CD4-positive, alpha-beta T cell treated with Interferon alpha-2 for 1 hour (primary cell): ENCODE results near the gene TSPAN32.
"Not testable (repeated sequence)": the region's sequence is repeated elsewhere in the genome, so short reads cannot be mapped to it uniquely, and the experiment has no call there.

Experiments used
- DNase-seq, 2 donors: peaks; one replicate each; pipeline ENCODE4 v3.0.0-alpha.2; 2020 to 2022

TSPAN32 gene

GRCh38 chr11:2343502-2343901 lies 41.7 kb downstream of the TSPAN32 start:
- DNase-seq, result no peak

GRCh38 chr11:2345050-2345449 lies 43.2 kb downstream of the TSPAN32 start:
- DNase-seq, result no peak

- DNase-seq, result no peak
These were observed 44.2 kb downstream of the TSPAN32 start for GRCh38 chr11:2346014-2346413.

- no peak for DNase-seq
These were observed 44.9 kb downstream of the TSPAN32 start for GRCh38 chr11:2346586-2347307.

GRCh38 chr11:2347308-2347830 lies 45.6 kb downstream of the TSPAN32 start:
- no peak for DNase-seq

GRCh38 chr11:2348986-2349385 lies 47.2 kb downstream of the TSPAN32 start:
- DNase-seq, result no peak

GRCh38 chr11:2351701-2352100 lies 49.9 kb downstream of the TSPAN32 start:
- no peak for DNase-seq

GRCh38 chr11:2352420-2352819 lies 50.6 kb downstream of the TSPAN32 start:
- no peak for DNase-seq

GRCh38 chr11:2355000-2355644 lies 53.3 kb downstream of the TSPAN32 start:
- DNase-seq, result no peak

- DNase-seq, result no peak
These were observed 55.4 kb downstream of the TSPAN32 start for GRCh38 chr11:2357246-2357645.

- not testable (repeated sequence) for DNase-seq
These were observed 55.8 kb downstream of the TSPAN32 start for GRCh38 chr11:2357651-2358050.

- DNase-seq, result no peak
These were observed 57.1 kb downstream of the TSPAN32 start for GRCh38 chr11:2358754-2359442.

GRCh38 chr11:2359557-2359956 lies 57.7 kb downstream of the TSPAN32 start:
- DNase-seq, result no peak

GRCh38 chr11:2360081-2360642 lies 58.3 kb downstream of the TSPAN32 start:
- DNase-seq, result no peak

- DNase-seq, result no peak
These were observed 59.8 kb downstream of the TSPAN32 start for GRCh38 chr11:2361565-2361964.

GRCh38 chr11:2362414-2362813 lies 60.6 kb downstream of the TSPAN32 start:
- no peak for DNase-seq

GRCh38 chr11:2363130-2363529 lies 61.3 kb downstream of the TSPAN32 start:
- no peak for DNase-seq

GRCh38 chr11:2363577-2364370 lies 62.0 kb downstream of the TSPAN32 start:
- no peak for DNase-seq

- DNase-seq, result not testable (repeated sequence)
These were observed 62.6 kb downstream of the TSPAN32 start for GRCh38 chr11:2364386-2364785.

- DNase-seq, result no peak
These were observed 63.9 kb downstream of the TSPAN32 start for GRCh38 chr11:2365571-2366210.

- no peak for DNase-seq
These were observed 64.5 kb downstream of the TSPAN32 start for GRCh38 chr11:2366276-2366675.

- DNase-seq, result no peak
These were observed 64.9 kb downstream of the TSPAN32 start for GRCh38 chr11:2366733-2367132.
